HEK293 (cell line): ENCODE results near the gene KDM6A.

Experiments
- CTCF ChIA-PET: fragments of 350-600 bp; formaldehyde crosslinking; extraction: SDS; loops from one replicate; lab custom pipeline; 2021; ENCODE audit warnings: antibody characterized with exemption; lab: Yijun Ruan, JAX
- POLR2A ChIA-PET: fragments of 300-600 bp; formaldehyde crosslinking; extraction: SDS; loops from one replicate; lab custom pipeline; 2020; ENCODE audit warnings: antibody characterized with exemption, inconsistent platforms; lab: Yijun Ruan, JAX
- H3K27ac ChIP-seq: fragments of 200-500 bp; sonication (Bioruptor generic); 2 replicates; pipeline ENCODE4 v1.5.1; 2014; ENCODE audit warnings: low read depth, low read length, control low read depth, inconsistent platforms; ENCODE audit errors: extremely low read depth
- H3K36me3 ChIP-seq, 2 experiments: fragments of 200-500 bp in 1 of 2; sonication (Bioruptor generic) in 1 of 2; 1 replicate in 1 of 2; 2 replicates in 1 of 2; pipeline ENCODE4 v1.5.1; 2014 to 2017; ENCODE audit warnings: inconsistent platforms in 2 of 2, low read length in 2 of 2; ENCODE audit not compliant: control insufficient read depth in 2 of 2, insufficient read depth in 1 of 2
- H3K4me1 ChIP-seq: fragments of 200-500 bp; sonication (Bioruptor generic); 2 replicates; pipeline ENCODE4 v1.5.1; 2014; ENCODE audit warnings: mild to moderate bottlenecking, low read length, inconsistent platforms; ENCODE audit not compliant: control insufficient read depth, insufficient read depth
- H3K4me3 ChIP-seq: 2 replicates; pipeline ENCODE4 v1.5.1; 2011; ENCODE audit warnings: low read depth, mild to moderate bottlenecking, control low read depth, low read length, moderate library complexity
- H3K9me3 ChIP-seq: fragments of 200-500 bp; sonication (Bioruptor generic); 2 replicates; pipeline ENCODE4 v1.5.1; 2014; ENCODE audit warnings: low read depth, low read length, inconsistent platforms; ENCODE audit not compliant: control insufficient read depth, insufficient read depth
- KLF1 ChIP-seq: fragments of 450-650 bp; formaldehyde crosslinking; IDR thresholded peaks from 2 replicates; pipeline ENCODE4 v1.5.1; 2016; ENCODE audit warnings: missing biosample characterization, missing genetic modification characterization
- ZBTB11 ChIP-seq: fragments of 450-650 bp; formaldehyde crosslinking; conservative IDR thresholded peaks from 2 replicates; pipeline ENCODE4 v1.5.1; 2016; ENCODE audit warnings: low read depth, missing biosample characterization, missing genetic modification characterization
- ZBTB17 ChIP-seq: fragments of 450-650 bp; formaldehyde crosslinking; IDR thresholded peaks from 2 replicates; pipeline ENCODE4 v1.5.1; 2016; ENCODE audit warnings: missing biosample characterization, missing genetic modification characterization
- ZNF138 ChIP-seq: fragments of 450-650 bp; formaldehyde crosslinking; IDR thresholded peaks from 2 replicates; pipeline ENCODE4 v1.5.1; 2016; ENCODE audit warnings: missing biosample characterization, missing genetic modification characterization, borderline replicate concordance
- ZNF16 ChIP-seq: fragments of 450-650 bp; formaldehyde crosslinking; IDR thresholded peaks from 2 replicates; pipeline ENCODE4 v1.5.1; 2016; ENCODE audit warnings: low read depth, missing biosample characterization, missing genetic modification characterization
- ZNF211 ChIP-seq: fragments of 450-650 bp; formaldehyde crosslinking; IDR thresholded peaks from 2 replicates; pipeline ENCODE4 v1.5.1; 2016; ENCODE audit warnings: low read depth, missing biosample characterization, missing genetic modification characterization
- ZNF221 ChIP-seq: fragments of 450-650 bp; formaldehyde crosslinking; IDR thresholded peaks from 2 replicates; pipeline ENCODE4 v1.5.1; 2017; ENCODE audit warnings: missing biosample characterization, missing genetic modification characterization, borderline replicate concordance
- ZNF248 ChIP-seq: fragments of 450-650 bp; formaldehyde crosslinking; IDR thresholded peaks from 2 replicates; pipeline ENCODE4 v1.5.1; 2017; ENCODE audit warnings: missing biosample characterization, missing genetic modification characterization
- ZNF473 ChIP-seq: fragments of 450-650 bp; formaldehyde crosslinking; IDR thresholded peaks from 2 replicates; pipeline ENCODE4 v1.5.1; 2017; ENCODE audit warnings: missing biosample characterization, missing genetic modification characterization
- ZNF510 ChIP-seq: fragments of 450-650 bp; formaldehyde crosslinking; IDR thresholded peaks from 2 replicates; pipeline ENCODE4 v1.5.1; 2018; ENCODE audit warnings: mild to moderate bottlenecking, missing genetic modification characterization, missing biosample characterization; ENCODE audit not compliant: insufficient replicate concordance
- ZNF548 ChIP-seq: fragments of 450-650 bp; formaldehyde crosslinking; IDR thresholded peaks from 2 replicates; pipeline ENCODE4 v1.5.1; 2016; ENCODE audit warnings: missing biosample characterization, missing genetic modification characterization
- ZNF645 ChIP-seq: fragments of 450-650 bp; formaldehyde crosslinking; IDR thresholded peaks from 2 replicates; pipeline ENCODE4; 2016; ENCODE audit warnings: missing biosample characterization, missing genetic modification characterization
- ZNF830 ChIP-seq: fragments of 450-650 bp; IDR thresholded peaks from 2 replicates; pipeline ENCODE4 v1.5.0; 2018; ENCODE audit warnings: missing biosample characterization, missing genetic modification characterization, low read depth, mild to moderate bottlenecking, moderate library complexity
- ZNF837 ChIP-seq: fragments of 450-650 bp; formaldehyde crosslinking; IDR thresholded peaks from 2 replicates; pipeline ENCODE4 v1.5.1; 2016; ENCODE audit warnings: missing biosample characterization, missing genetic modification characterization
- ZNF843 ChIP-seq: fragments of 450-650 bp; formaldehyde crosslinking; IDR thresholded peaks from 2 replicates; pipeline ENCODE4 v1.5.1; 2016; ENCODE audit warnings: missing biosample characterization, missing genetic modification characterization
- TF ChIP-seq, protein P1 (sequence below): fragments of 450-650 bp; formaldehyde crosslinking; IDR thresholded peaks from 2 replicates; pipeline ENCODE4 v1.5.1; 2016; ENCODE audit warnings: missing biosample characterization, missing genetic modification characterization, borderline replicate concordance
- TF ChIP-seq, protein P2 (sequence below): fragments of 450-650 bp; formaldehyde crosslinking; IDR thresholded peaks from 2 replicates; pipeline ENCODE4 v1.5.1; 2017; ENCODE audit warnings: missing biosample characterization, missing genetic modification characterization
- TF ChIP-seq, protein P3 (sequence below): fragments of 450-650 bp; formaldehyde crosslinking; IDR thresholded peaks from 2 replicates; pipeline ENCODE4 v1.5.1; 2016; ENCODE audit warnings: missing biosample characterization, missing genetic modification characterization

Gene KDM6A

DNA sequence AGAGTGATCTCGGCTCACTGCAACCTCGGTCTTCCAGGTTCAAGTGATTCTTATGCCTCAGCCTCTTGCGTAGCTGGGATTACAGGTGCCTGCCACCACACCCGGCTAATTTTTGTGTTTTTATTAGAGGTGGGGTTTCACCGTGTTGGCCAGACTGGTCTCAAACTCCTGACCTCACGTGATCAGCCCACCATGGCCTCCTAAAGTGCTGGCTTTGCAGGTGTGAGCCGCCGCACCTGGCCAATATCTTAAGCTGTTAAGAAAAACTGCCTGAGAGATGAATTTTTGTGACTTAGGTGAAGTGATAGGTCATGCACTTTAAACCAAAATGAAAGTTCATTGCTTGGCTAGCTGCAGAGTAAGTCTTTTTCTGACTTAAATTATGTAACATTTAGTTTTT lies 5.8 kb downstream of the KDM6A start (continued):
- TF ChIP-seq ZNF138 (no peak), ZNF830 (tag by site-specific recombination) (no peak)

GRCh38 chrX:44881549-44881948 lies 8.6 kb downstream of the KDM6A start:
- Histone ChIP-seq H3K4me1 (no peaks in the 10 kb centered on the region), H3K4me3 (no peak overlapping the region), H3K9me3 (no peaks in the 10 kb centered on the region)
- POLR2A ChIA-PET = interaction anchor here (0.6 to 1.0 kb wide), 2 partner anchors 9 to 300 kb away, joined by 3 to 4 read pairs; partner anchors contain the start of gene KDM6A
- CTCF ChIA-PET = interaction anchor here (0.6 kb wide), 1 partner anchor 36 kb away, joined by 3 read pairs; no protein-coding TSS in a partner anchor
- TF ChIP-seq KLF1 (no peak), ZNF221 (no peak), ZNF473 (tag by site-specific recombination) (no peak), ZNF843 (tag by site-specific recombination) (no peak), ZBTB11 (tag by site-specific recombination) (no peak)
- TF ChIP-seq, protein P1, sequence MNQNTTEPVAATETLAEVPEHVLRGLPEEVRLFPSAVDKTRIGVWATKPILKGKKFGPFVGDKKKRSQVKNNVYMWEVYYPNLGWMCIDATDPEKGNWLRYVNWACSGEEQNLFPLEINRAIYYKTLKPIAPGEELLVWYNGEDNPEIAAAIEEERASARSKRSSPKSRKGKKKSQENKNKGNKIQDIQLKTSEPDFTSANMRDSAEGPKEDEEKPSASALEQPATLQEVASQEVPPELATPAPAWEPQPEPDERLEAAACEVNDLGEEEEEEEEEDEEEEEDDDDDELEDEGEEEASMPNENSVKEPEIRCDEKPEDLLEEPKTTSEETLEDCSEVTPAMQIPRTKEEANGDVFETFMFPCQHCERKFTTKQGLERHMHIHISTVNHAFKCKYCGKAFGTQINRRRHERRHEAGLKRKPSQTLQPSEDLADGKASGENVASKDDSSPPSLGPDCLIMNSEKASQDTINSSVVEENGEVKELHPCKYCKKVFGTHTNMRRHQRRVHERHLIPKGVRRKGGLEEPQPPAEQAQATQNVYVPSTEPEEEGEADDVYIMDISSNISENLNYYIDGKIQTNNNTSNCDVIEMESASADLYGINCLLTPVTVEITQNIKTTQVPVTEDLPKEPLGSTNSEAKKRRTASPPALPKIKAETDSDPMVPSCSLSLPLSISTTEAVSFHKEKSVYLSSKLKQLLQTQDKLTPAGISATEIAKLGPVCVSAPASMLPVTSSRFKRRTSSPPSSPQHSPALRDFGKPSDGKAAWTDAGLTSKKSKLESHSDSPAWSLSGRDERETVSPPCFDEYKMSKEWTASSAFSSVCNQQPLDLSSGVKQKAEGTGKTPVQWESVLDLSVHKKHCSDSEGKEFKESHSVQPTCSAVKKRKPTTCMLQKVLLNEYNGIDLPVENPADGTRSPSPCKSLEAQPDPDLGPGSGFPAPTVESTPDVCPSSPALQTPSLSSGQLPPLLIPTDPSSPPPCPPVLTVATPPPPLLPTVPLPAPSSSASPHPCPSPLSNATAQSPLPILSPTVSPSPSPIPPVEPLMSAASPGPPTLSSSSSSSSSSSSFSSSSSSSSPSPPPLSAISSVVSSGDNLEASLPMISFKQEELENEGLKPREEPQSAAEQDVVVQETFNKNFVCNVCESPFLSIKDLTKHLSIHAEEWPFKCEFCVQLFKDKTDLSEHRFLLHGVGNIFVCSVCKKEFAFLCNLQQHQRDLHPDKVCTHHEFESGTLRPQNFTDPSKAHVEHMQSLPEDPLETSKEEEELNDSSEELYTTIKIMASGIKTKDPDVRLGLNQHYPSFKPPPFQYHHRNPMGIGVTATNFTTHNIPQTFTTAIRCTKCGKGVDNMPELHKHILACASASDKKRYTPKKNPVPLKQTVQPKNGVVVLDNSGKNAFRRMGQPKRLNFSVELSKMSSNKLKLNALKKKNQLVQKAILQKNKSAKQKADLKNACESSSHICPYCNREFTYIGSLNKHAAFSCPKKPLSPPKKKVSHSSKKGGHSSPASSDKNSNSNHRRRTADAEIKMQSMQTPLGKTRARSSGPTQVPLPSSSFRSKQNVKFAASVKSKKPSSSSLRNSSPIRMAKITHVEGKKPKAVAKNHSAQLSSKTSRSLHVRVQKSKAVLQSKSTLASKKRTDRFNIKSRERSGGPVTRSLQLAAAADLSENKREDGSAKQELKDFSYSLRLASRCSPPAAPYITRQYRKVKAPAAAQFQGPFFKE (tag by site-specific recombination) = no peak
- TF ChIP-seq, protein P2, sequence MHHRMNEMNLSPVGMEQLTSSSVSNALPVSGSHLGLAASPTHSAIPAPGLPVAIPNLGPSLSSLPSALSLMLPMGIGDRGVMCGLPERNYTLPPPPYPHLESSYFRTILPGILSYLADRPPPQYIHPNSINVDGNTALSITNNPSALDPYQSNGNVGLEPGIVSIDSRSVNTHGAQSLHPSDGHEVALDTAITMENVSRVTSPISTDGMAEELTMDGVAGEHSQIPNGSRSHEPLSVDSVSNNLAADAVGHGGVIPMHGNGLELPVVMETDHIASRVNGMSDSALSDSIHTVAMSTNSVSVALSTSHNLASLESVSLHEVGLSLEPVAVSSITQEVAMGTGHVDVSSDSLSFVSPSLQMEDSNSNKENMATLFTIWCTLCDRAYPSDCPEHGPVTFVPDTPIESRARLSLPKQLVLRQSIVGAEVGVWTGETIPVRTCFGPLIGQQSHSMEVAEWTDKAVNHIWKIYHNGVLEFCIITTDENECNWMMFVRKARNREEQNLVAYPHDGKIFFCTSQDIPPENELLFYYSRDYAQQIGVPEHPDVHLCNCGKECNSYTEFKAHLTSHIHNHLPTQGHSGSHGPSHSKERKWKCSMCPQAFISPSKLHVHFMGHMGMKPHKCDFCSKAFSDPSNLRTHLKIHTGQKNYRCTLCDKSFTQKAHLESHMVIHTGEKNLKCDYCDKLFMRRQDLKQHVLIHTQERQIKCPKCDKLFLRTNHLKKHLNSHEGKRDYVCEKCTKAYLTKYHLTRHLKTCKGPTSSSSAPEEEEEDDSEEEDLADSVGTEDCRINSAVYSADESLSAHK (tag by site-specific recombination) = no peak
- TF ChIP-seq, all 188 proteins: peak for 0
- Histone ChIP-seq H3K27ac (no peak overlapping the region), H3K36me3 (peaks cover 3 to 9% of the 10 kb centered on the region in 2 experiments)

- CTCF ChIA-PET = interaction anchor here (1.1 kb wide), 1 partner anchor 187 kb away, joined by 6 read pairs; no protein-coding TSS in a partner anchor
- TF ChIP-seq ZNF248 (no peak), ZBTB17 (no peak), ZNF830 (tag by site-specific recombination) (no peak), ZNF548 (tag by site-specific recombination) (no peak), ZNF138 (no peak), ZNF510 (tag by site-specific recombination) (no peak), ZNF16 (tag by site-specific recombination) (no peak), ZNF211 (tag by site-specific recombination) (no peak), ZNF645 (no peak), ZNF837 (tag by site-specific recombination) (no peak)
- TF ChIP-seq, protein P3, sequence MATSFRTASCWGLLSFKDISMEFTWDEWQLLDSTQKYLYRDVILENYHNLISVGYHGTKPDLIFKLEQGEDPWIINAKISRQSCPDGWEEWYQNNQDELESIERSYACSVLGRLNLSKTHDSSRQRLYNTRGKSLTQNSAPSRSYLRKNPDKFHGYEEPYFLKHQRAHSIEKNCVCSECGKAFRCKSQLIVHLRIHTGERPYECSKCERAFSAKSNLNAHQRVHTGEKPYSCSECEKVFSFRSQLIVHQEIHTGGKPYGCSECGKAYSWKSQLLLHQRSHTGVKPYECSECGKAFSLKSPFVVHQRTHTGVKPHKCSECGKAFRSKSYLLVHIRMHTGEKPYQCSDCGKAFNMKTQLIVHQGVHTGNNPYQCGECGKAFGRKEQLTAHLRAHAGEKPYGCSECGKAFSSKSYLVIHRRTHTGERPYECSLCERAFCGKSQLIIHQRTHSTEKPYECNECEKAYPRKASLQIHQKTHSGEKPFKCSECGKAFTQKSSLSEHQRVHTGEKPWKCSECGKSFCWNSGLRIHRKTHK (tag by site-specific recombination) = no peak
Observed at GRCh38 chrX:44882635-44883034, 9.6 kb downstream of the KDM6A start.

More at GRCh38 chrX:44882635-44883034, 9.6 kb downstream of the KDM6A start:
- H3K4me3 ChIP-seq = no peak overlapping the region
- POLR2A ChIA-PET = no interaction called here
- no peaks in the 10 kb centered on the region for H3K9me3 ChIP-seq
- no peaks in the 10 kb centered on the region for H3K4me1 ChIP-seq
- no peak overlapping the region for H3K27ac ChIP-seq
- H3K36me3 ChIP-seq = peaks cover 0 to 3% of the 10 kb centered on the region in 2 experiments; a peak in 1 of 3 replicates
